Endodermal cell (in vitro differentiated cells): ENCODE data around the gene LONRF2. TPM values are rescaled to one million over a fixed set of nuclear protein-coding genes. Genes with fewer than 3 reads are reported as not detected.

Experiments
- DNase-seq: peaks from one replicate; pipeline ENCODE4 v3.0.0-alpha.2; 2017
- H3K27ac ChIP-seq: 2 replicates; pipeline ENCODE4 v1.5.1; 2013; ENCODE audit warnings: mild to moderate bottlenecking, low read depth, low read length, moderate library complexity
- H3K27me3 ChIP-seq: 2 replicates; pipeline ENCODE4 v1.6.1; 2013; ENCODE audit warnings: mild to moderate bottlenecking, low read length, moderate library complexity; ENCODE audit not compliant: insufficient read depth, control insufficient read depth, poor library complexity, severe bottlenecking
- H3K36me3 ChIP-seq: 2 replicates; pipeline ENCODE4 v1.7.0; 2013; ENCODE audit warnings: mild to moderate bottlenecking, low read length, moderate library complexity; ENCODE audit not compliant: control insufficient read depth, insufficient read depth
- H3K4me1 ChIP-seq: one replicate; pipeline ENCODE4 v1.7.0; 2013; ENCODE audit warnings: low read length; ENCODE audit not compliant: control insufficient read depth, insufficient read depth
- H3K4me3 ChIP-seq: 2 replicates; pipeline ENCODE4 v1.5.1; 2013; ENCODE audit warnings: mild to moderate bottlenecking, low read length, moderate library complexity
- H3K9ac ChIP-seq: 2 replicates; pipeline ENCODE4 v1.6.1; 2013; ENCODE audit warnings: mild to moderate bottlenecking, low read length, moderate library complexity; ENCODE audit not compliant: poor library complexity, severe bottlenecking; ENCODE audit errors: extremely low read depth
- H3K9me3 ChIP-seq: 2 replicates; pipeline ENCODE4 v1.6.1; 2013; ENCODE audit warnings: mild to moderate bottlenecking, low read length, moderate library complexity; ENCODE audit not compliant: control insufficient read depth
- H3K27ac Mint-ChIP-seq: 2 replicates; pipeline ENCODE4 v1.8.0; 2020; ENCODE audit warnings: mixed read lengths
- H3K27me3 Mint-ChIP-seq: 2 replicates; pipeline ENCODE4 v1.8.0; 2021; ENCODE audit warnings: mild to moderate bottlenecking, mixed read lengths; ENCODE audit not compliant: insufficient read depth
- H3K36me3 Mint-ChIP-seq: 2 replicates; pipeline ENCODE4 v1.8.0; 2020; ENCODE audit warnings: low read depth, mixed read lengths
- H3K4me1 Mint-ChIP-seq: 2 replicates; pipeline ENCODE4 v1.8.0; 2020; ENCODE audit warnings: mixed read lengths
- H3K4me3 Mint-ChIP-seq: 2 replicates; pipeline ENCODE4 v1.8.0; 2020; ENCODE audit warnings: mild to moderate bottlenecking, moderate library complexity, mixed read lengths
- H3K9me3 Mint-ChIP-seq: 2 replicates; pipeline ENCODE4 v1.8.0; 2020; ENCODE audit warnings: mild to moderate bottlenecking, mixed read lengths
- WGBS, 2 experiments: methylation state at CpG; one replicate each; pipeline versions ENCODE4 v1.1.5 to v1.1.7; 2013; ENCODE audit warnings: missing lambda C conversion rate in 2 of 2, mixed read lengths in 1 of 2; ENCODE audit not compliant: insufficient coverage in 1 of 2, insufficient read length in 1 of 2; 5-methylcytosine and 5-hydroxymethylcytosine counted together
- total RNA-seq, 2 donors: library from RNA; stranded (reverse); fragmentation: NEBNext Ultra II Directional in 1 of 2; extraction: Animal tissue kit (Norgen Biotek cat#: 25700) in 1 of 2; gene quantifications; 2 replicates in 1 of 2; 3 replicates in 1 of 2; pipeline ENCODE4 v1.2.1, GENCODE V29; 2021
- TF ChIP-seq, protein P1 (sequence below): fragments of 200-600 bp; sonication (generic); conservative IDR thresholded peaks from 2 replicates; pipeline ENCODE4 v1.5.0; 2021; ENCODE audit warnings: antibody characterized with exemption, mild to moderate bottlenecking

The LONRF2 gene
- total RNA-seq, 2 donors from 2014 or later: 0.40 to 0.71 TPM

GRCh38 chr2:100279586-100280534 lies 42.4 kb downstream of the LONRF2 start:
- H3K4me3 Mint-ChIP-seq: no peak overlapping the region
- no peak overlapping the region for H3K4me3 ChIP-seq
- H3K27me3 Mint-ChIP-seq: no peaks in the 10 kb centered on the region
- H3K36me3 ChIP-seq: no peaks in the 10 kb centered on the region
- H3K4me1 Mint-ChIP-seq: peaks cover 2% of the 10 kb centered on the region
- no peak for DNase-seq
- no peak overlapping the region for H3K27ac Mint-ChIP-seq
- no peaks in the 10 kb centered on the region for H3K4me1 ChIP-seq
- WGBS, 2 experiments: 87 to 91% methylated on average over 13 to 17 of the region's 17 CpGs
- H3K27me3 ChIP-seq: no peaks in the 10 kb centered on the region
- H3K27ac ChIP-seq: no peak overlapping the region
- no peaks in the 10 kb centered on the region for H3K9me3 ChIP-seq
- H3K9me3 Mint-ChIP-seq: no peaks in the 10 kb centered on the region
- TF ChIP-seq, protein P1, sequence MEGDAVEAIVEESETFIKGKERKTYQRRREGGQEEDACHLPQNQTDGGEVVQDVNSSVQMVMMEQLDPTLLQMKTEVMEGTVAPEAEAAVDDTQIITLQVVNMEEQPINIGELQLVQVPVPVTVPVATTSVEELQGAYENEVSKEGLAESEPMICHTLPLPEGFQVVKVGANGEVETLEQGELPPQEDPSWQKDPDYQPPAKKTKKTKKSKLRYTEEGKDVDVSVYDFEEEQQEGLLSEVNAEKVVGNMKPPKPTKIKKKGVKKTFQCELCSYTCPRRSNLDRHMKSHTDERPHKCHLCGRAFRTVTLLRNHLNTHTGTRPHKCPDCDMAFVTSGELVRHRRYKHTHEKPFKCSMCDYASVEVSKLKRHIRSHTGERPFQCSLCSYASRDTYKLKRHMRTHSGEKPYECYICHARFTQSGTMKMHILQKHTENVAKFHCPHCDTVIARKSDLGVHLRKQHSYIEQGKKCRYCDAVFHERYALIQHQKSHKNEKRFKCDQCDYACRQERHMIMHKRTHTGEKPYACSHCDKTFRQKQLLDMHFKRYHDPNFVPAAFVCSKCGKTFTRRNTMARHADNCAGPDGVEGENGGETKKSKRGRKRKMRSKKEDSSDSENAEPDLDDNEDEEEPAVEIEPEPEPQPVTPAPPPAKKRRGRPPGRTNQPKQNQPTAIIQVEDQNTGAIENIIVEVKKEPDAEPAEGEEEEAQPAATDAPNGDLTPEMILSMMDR: no peak
- H3K9ac ChIP-seq: no peak overlapping the region
- H3K36me3 Mint-ChIP-seq: no peaks in the 10 kb centered on the region

- Mint-ChIP-seq H3K27me3 (no peaks in the 10 kb centered on the region), H3K4me3 (no peak overlapping the region), H3K4me1 (peaks cover 2% of the 10 kb centered on the region), H3K36me3 (no peaks in the 10 kb centered on the region), H3K9me3 (no peaks in the 10 kb centered on the region), H3K27ac (no peak overlapping the region)
- H3K36me3 ChIP-seq: no peaks in the 10 kb centered on the region
- H3K4me3 ChIP-seq: no peak overlapping the region
- no peak overlapping the region for H3K27ac ChIP-seq
- no peak overlapping the region for H3K9ac ChIP-seq
- no peaks in the 10 kb centered on the region for H3K4me1 ChIP-seq
- DNase-seq: no peak
- no peaks in the 10 kb centered on the region for H3K27me3 ChIP-seq
- WGBS, 2 experiments: 90 to 95% methylated on average over 8 to 11 of the region's 11 CpGs
- H3K9me3 ChIP-seq: no peaks in the 10 kb centered on the region
- TF ChIP-seq, protein P1: no peak
These were observed 43.3 kb downstream of the LONRF2 start for GRCh38 chr2:100278986-100279385.

GRCh38 chr2:100278501-100278900 lies 43.8 kb downstream of the LONRF2 start:
- H3K9me3 Mint-ChIP-seq: no peaks in the 10 kb centered on the region
- H3K4me1 Mint-ChIP-seq: peaks cover 2% of the 10 kb centered on the region
- Histone ChIP-seq H3K9ac (no peak overlapping the region), H3K27ac (no peak overlapping the region), H3K4me1 (no peaks in the 10 kb centered on the region), H3K9me3 (no peaks in the 10 kb centered on the region), H3K4me3 (no peak overlapping the region), H3K36me3 (no peaks in the 10 kb centered on the region), H3K27me3 (no peaks in the 10 kb centered on the region)
- no peak for DNase-seq
- no peaks in the 10 kb centered on the region for H3K27me3 Mint-ChIP-seq
- H3K36me3 Mint-ChIP-seq: no peaks in the 10 kb centered on the region
- no peak overlapping the region for H3K27ac Mint-ChIP-seq
- WGBS, 2 experiments: 84 to 90% methylated on average over 11 to 12 of the region's 12 CpGs
- TF ChIP-seq, protein P1: no peak
- no peak overlapping the region for H3K4me3 Mint-ChIP-seq
